Measurements from ENCODE around the gene LRRC4C.

DNA sequence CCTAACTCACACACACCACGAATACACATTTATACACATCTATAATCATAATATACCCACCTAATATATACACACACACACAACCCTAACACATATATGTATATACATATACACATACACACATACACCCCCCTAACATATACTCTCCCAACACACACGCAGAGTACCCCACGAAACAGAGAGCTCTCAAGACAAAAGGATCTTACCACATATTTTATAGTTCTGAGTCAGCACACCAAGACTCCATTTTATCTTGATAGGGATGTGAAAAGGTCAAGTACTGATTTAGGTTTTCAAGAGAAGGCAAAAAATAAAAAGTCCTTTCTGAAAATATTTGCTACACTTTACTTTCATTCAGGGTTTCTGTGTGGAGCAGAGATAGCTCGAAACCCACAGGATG, 1207.2 kb downstream of the LRRC4C start:
- TF ChIP-seq, protein P1, sequence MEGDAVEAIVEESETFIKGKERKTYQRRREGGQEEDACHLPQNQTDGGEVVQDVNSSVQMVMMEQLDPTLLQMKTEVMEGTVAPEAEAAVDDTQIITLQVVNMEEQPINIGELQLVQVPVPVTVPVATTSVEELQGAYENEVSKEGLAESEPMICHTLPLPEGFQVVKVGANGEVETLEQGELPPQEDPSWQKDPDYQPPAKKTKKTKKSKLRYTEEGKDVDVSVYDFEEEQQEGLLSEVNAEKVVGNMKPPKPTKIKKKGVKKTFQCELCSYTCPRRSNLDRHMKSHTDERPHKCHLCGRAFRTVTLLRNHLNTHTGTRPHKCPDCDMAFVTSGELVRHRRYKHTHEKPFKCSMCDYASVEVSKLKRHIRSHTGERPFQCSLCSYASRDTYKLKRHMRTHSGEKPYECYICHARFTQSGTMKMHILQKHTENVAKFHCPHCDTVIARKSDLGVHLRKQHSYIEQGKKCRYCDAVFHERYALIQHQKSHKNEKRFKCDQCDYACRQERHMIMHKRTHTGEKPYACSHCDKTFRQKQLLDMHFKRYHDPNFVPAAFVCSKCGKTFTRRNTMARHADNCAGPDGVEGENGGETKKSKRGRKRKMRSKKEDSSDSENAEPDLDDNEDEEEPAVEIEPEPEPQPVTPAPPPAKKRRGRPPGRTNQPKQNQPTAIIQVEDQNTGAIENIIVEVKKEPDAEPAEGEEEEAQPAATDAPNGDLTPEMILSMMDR (IDR thresholded peaks at IDR 0.05; ENCODE audit: low read length): no peak
- TF ChIP-seq EZH2 (IDR thresholded peaks at IDR 0.05; ENCODE audit: borderline replicate concordance, low read length): no peak

Data from OCI-LY1 (cell line).